K562 (cell line): ENCODE results near the gene FMC1. TPM values are rescaled to one million over a fixed set of nuclear protein-coding genes. Genes with fewer than 3 reads are reported as not detected.

Source experiments
- CBX5 ChIP-seq: IDR thresholded peaks from 2 replicates; pipeline ENCODE4 v1.6.1; 2014; ENCODE audit warnings: low read depth, borderline replicate concordance
- CGGBP1 ChIP-seq: fragments of 250-450 bp; sonication (Bioruptor Pico); IDR thresholded peaks from 2 replicates; pipeline ENCODE4 v1.9.0; 2021; ENCODE audit warnings: mild to moderate bottlenecking
- CHD4 ChIP-seq: fragments of 200-600 bp; sonication (generic); IDR thresholded peaks from 3 replicates; pipeline ENCODE4 v1.6.1; 2012; ENCODE audit warnings: low read depth, mild to moderate bottlenecking, mixed read lengths, low read length, inconsistent platforms; ENCODE audit not compliant: insufficient read depth, insufficient replicate concordance, poor library complexity, severe bottlenecking
- CXXC5 ChIP-seq: fragments of 250-450 bp; sonication (Bioruptor Pico); IDR thresholded peaks from 2 replicates; pipeline ENCODE4 v1.8.0; 2022; ENCODE audit warnings: inconsistent platforms, mild to moderate bottlenecking, moderate library complexity
- DACH1 ChIP-seq: fragments of 450-650 bp; IDR thresholded peaks from 2 replicates; pipeline ENCODE4 v1.6.1; 2018; ENCODE audit not compliant: partially characterized antibody
- ETS2 ChIP-seq: IDR thresholded peaks from 2 replicates; pipeline ENCODE4 v1.6.1; 2016; ENCODE audit warnings: borderline replicate concordance, missing genetic modification characterization, mild to moderate bottlenecking, moderate library complexity, missing compliant biosample characterization; ENCODE audit not compliant: poor library complexity, severe bottlenecking
- HMG20B ChIP-seq: fragments of 250-450 bp; sonication (Bioruptor Pico); IDR thresholded peaks from 2 replicates; pipeline ENCODE4 v1.5.0; 2021; ENCODE audit warnings: mild to moderate bottlenecking
- IRF1 ChIP-seq: sonication (generic); formaldehyde crosslinking; IDR thresholded peaks from 2 replicates; pipeline ENCODE4 v1.8.0; 2022; ENCODE audit warnings: missing genetic modification reagents, mild to moderate bottlenecking, borderline replicate concordance
- MCM3 ChIP-seq: fragments of 450-650 bp; IDR thresholded peaks from 2 replicates; pipeline ENCODE4 v1.6.1; 2016
- MCM7 ChIP-seq, 2 experiments: fragments of 450-650 bp; IDR thresholded peaks; 2 replicates each; pipeline ENCODE4 v1.6.1; 2016 to 2018
- MNT ChIP-seq, 2 experiments: fragments of 450-650 bp; conservative IDR thresholded peaks; 2 replicates each; pipeline ENCODE4 v1.6.1; 2017; ENCODE audit warnings: mild to moderate bottlenecking in 2 of 2, moderate library complexity in 2 of 2
- MTA1 ChIP-seq: fragments of 450-650 bp; IDR thresholded peaks from 2 replicates; pipeline ENCODE4 v1.6.1; 2017; ENCODE audit warnings: borderline replicate concordance
- PHB ChIP-seq: fragments of 250-450 bp; sonication (Bioruptor Pico); IDR thresholded peaks from 2 replicates; pipeline ENCODE4 v1.5.0; 2021
- RCOR1 ChIP-seq, 2 experiments: IDR thresholded peaks; 2 replicates each; pipeline ENCODE4 v1.6.1; 2012; ENCODE audit warnings: low read depth in 2 of 2, low read length in 2 of 2, borderline replicate concordance in 1 of 2, improper control_type of control experiment in 1 of 2
- TCF15 ChIP-seq: fragments of 250-450 bp; sonication (Bioruptor Pico); IDR thresholded peaks from 2 replicates; pipeline ENCODE4 v1.8.0; 2022; ENCODE audit warnings: moderate library complexity, mild to moderate bottlenecking, inconsistent platforms
- ZNF609 ChIP-seq: sonication (generic); formaldehyde crosslinking; IDR thresholded peaks from 2 replicates; pipeline ENCODE4 v1.8.1; 2023; ENCODE audit warnings: missing genetic modification reagents, mild to moderate bottlenecking, borderline replicate concordance
- ZNF780A ChIP-seq: fragments of 250-450 bp; sonication (Bioruptor Pico); IDR thresholded peaks from 2 replicates; pipeline ENCODE4 v1.5.0; 2021; ENCODE audit warnings: mild to moderate bottlenecking
- polyA plus RNA-seq, 8 experiments: library from polyadenylated mRNA; depleted of rRNA in 4 of 8; stranded (reverse) in 5 of 8; unstranded in 3 of 8; fragments of >200 nt; fragmentation: Nextera tagmentation in 2 of 8; fragmentation: Illumina TruSeq in 1 of 8; extraction: Ambion mirVana in 2 of 8; extraction: Trizol in 1 of 8; gene quantifications; 2 replicates each; pipeline versions ENCODE4 v1.2.1 to v1.2.3, GENCODE V29; 2011 to 2014; ENCODE audit warnings: inconsistent platforms in 1 of 8, missing spikeins in 1 of 8
- total RNA-seq, 7 experiments: library from RNA; depleted of rRNA in 6 of 7; stranded (reverse); fragments of >200 nt in 6 of 7; fragmentation: Illumina TruSeq in 2 of 7; extraction: Trizol in 2 of 7; gene quantifications; 2 replicates each; pipeline versions ENCODE4 v1.2.1 to v1.2.3, GENCODE V29; 2011 to 2021; ENCODE audit warnings: low replicate concordance in 1 of 7

Gene FMC1
- total and polyA plus RNA-seq, 9 of the 15 experiments (the other 6 are each of a cell fraction or from before 2014, with no cell fraction given), result 14.0 to 116 (median 29.0) TPM

- TF ChIP-seq CHD4 (no peak), MCM7 (IDR thresholded peaks at IDR 0.05) (no peak), MNT (conservative IDR thresholded peaks at IDR 0.05) (peak; percentile 85 to 90), MTA1 (peak; percentile 64; the same call in 1 of the 2 replicates), HMG20B (CRISPR knock-in tag) (no peak), ZNF780A (CRISPR knock-in tag) (no peak), CXXC5 (peak; percentile 97), CBX5 (no peak; the same call in none of the 2 replicates), CGGBP1 (CRISPR knock-in tag) (0 out of 2 replicates have a peak, but pooled peaks have one; percentile 31), IRF1 (CRISPR knock-in tag) (no peak; the same call in 1 of the 2 replicates), TCF15 (no peak), RCOR1 (IDR thresholded peaks at IDR 0.05; ENCODE audit: borderline replicate concordance in 1 of 2, low read depth in 2 of 2, low read length in 2 of 2) (peak; percentile 22 to 68; a peak in 2 of 4 replicates), ETS2 (tag) (no peak), ZNF609 (CRISPR knock-in tag) (no peak), MCM3 (no peak), DACH1 (no peak), PHB (CRISPR knock-in tag) (peak; percentile 97)
These were observed 18.5 kb downstream of the FMC1 start, which contains the start of gene LUC7L2 (continued) for GRCh38 chr7:139359366-139360209.
